K562 (cell line): ENCODE results near the gene TGFA. TPM values are rescaled to one million over a fixed set of nuclear protein-coding genes. Genes with fewer than 3 reads are reported as not detected.

Experiments used
- ATAC-seq: fragments of 200-7000 bp; cut with Tn5 transposase; 3 replicates; pipeline ENCODE4 v1.9.1; 2020; ENCODE audit warnings: moderate library complexity
- BruUV-seq: library from RNA; stranded (reverse); fragments of 400-500 nt; replicated peaks from 2 replicates; lab custom pipeline; 2021; lab: Mats Ljungman, UMichigan
- CTCF ChIA-PET: fragments of 300-600 bp; formaldehyde crosslinking; extraction: SDS; loops from one replicate; lab custom pipeline; 2021; ENCODE audit warnings: low intra/inter-chr PET ratio; lab: Yijun Ruan, JAX
- POLR2A ChIA-PET: fragments of 300-600, 350-650 bp; sonication (Branson Sonifier 250); formaldehyde crosslinking; extraction: SDS; loops from one replicate; lab custom pipeline; 2021; ENCODE audit warnings: antibody characterized with exemption, inconsistent platforms; lab: Yijun Ruan, JAX
- DNase-seq, 4 experiments: peaks; one replicate each; pipeline versions ENCODE4 v3.0.0 to v3.0.0-alpha.2; 2011 to 2018; ENCODE audit warnings: low spot score in 3 of 4, mixed read lengths in 3 of 4; ENCODE audit errors: extremely low read depth in 1 of 4
- FAIRE-seq: peaks from 2 replicates; lab custom pipeline; 2011; peaks lifted over from hg19 to GRCh38; lab: Jason Lieb, UNC
- H2AFZ ChIP-seq: 2 replicates; pipeline ENCODE4 v1.6.0; 2011; ENCODE audit warnings: low read depth, low read length, control low read depth, inconsistent platforms
- H3K27ac ChIP-seq: fragments of 200-600 bp; 3 replicates; pipeline ENCODE4 v1.8.0; 2011; ENCODE audit warnings: low read depth, mild to moderate bottlenecking, control low read depth, inconsistent platforms, low read length, moderate library complexity, mixed read lengths; ENCODE audit errors: extremely low read depth
- H3K27me3 ChIP-seq, 2 experiments: fragments of 300-600 bp in 1 of 2; 2 replicates in 1 of 2; 3 replicates in 1 of 2; pipeline versions ENCODE4 v1.6.0 to v1.8.0; 2011; ENCODE audit warnings: inconsistent platforms in 2 of 2, low read length in 2 of 2, mild to moderate bottlenecking in 1 of 2, mixed read lengths in 1 of 2, moderate library complexity in 1 of 2; ENCODE audit not compliant: control insufficient read depth in 2 of 2, insufficient read depth in 2 of 2
- H3K36me3 ChIP-seq: fragments of 300-600 bp; 3 replicates; pipeline ENCODE4 v1.8.0; 2011; ENCODE audit warnings: mild to moderate bottlenecking, low read length, inconsistent platforms; ENCODE audit not compliant: control insufficient read depth, insufficient read depth
- H3K4me1 ChIP-seq, 2 experiments: fragments of 200-600 bp in 1 of 2; replicated peaks in 1 of 2; 2 replicates in 1 of 2; 3 replicates in 1 of 2; pipeline versions ENCODE4 v1.5.1 to v1.8.0; 2011; ENCODE audit warnings: inconsistent platforms in 2 of 2, low read length in 2 of 2, mild to moderate bottlenecking in 1 of 2, mixed read lengths in 1 of 2, moderate library complexity in 1 of 2; ENCODE audit not compliant: control insufficient read depth in 2 of 2, insufficient read depth in 2 of 2
- H3K4me2 ChIP-seq: 2 replicates; pipeline ENCODE4 v1.6.1; 2011; ENCODE audit warnings: low read length, control low read depth, inconsistent platforms, mixed read lengths; ENCODE audit not compliant: insufficient read depth
- H3K4me3 ChIP-seq: fragments of 200-600 bp; sonication (generic), shearing (Covaris generic); 2 replicates; pipeline ENCODE4 v1.5.1; 2016; ENCODE audit warnings: control low read depth, inconsistent platforms
- H3K79me2 ChIP-seq: fragments of 200-600 bp; 3 replicates; pipeline ENCODE4 v1.8.0; 2011; ENCODE audit warnings: low read length, inconsistent platforms; ENCODE audit not compliant: control insufficient read depth, insufficient read depth
- H3K9ac ChIP-seq, 2 experiments: 2 replicates each; pipeline versions ENCODE4 v1.6.0 to v1.6.1; 2011; ENCODE audit warnings: low read depth in 2 of 2, low read length in 2 of 2, control low read depth in 1 of 2, inconsistent platforms in 1 of 2, mild to moderate bottlenecking in 1 of 2, mixed read lengths in 1 of 2; ENCODE audit not compliant: insufficient read depth in 1 of 2
- H3K9me1 ChIP-seq: one replicate; pipeline ENCODE4 v1.6.0; 2011; ENCODE audit warnings: inconsistent platforms, mild to moderate bottlenecking, low read length, moderate library complexity; ENCODE audit not compliant: control insufficient read depth, insufficient read depth
- H3K9me3 ChIP-seq: replicated peaks from 2 replicates; pipeline ENCODE4 v1.5.1; 2011; ENCODE audit warnings: low read depth, low read length, inconsistent platforms; ENCODE audit not compliant: control insufficient read depth, insufficient read depth
- H4K20me1 ChIP-seq: replicated peaks from 2 replicates; pipeline ENCODE4 v1.6.1; 2011; ENCODE audit warnings: low read length, inconsistent platforms, mixed read lengths; ENCODE audit not compliant: control insufficient read depth, insufficient read depth
- CHD1 ChIP-seq: fragments of 200-600 bp; sonication (generic); IDR thresholded peaks from one replicate; pipeline ENCODE4 v1.6.1; 2012; ENCODE audit warnings: mild to moderate bottlenecking, moderate library complexity, low read length, inconsistent platforms
- FIP1L1 ChIP-seq: fragments of 200-400 bp; formaldehyde crosslinking; IDR thresholded peaks from 2 replicates; pipeline ENCODE4 v1.6.1; 2018; ENCODE audit warnings: mild to moderate bottlenecking, low read depth, low read length; ENCODE audit not compliant: poor library complexity, severe bottlenecking
- HOXB6 ChIP-seq: fragments of 250-450 bp; sonication (Bioruptor Pico); IDR thresholded peaks from 2 replicates; pipeline ENCODE4 v1.5.1; 2022; ENCODE audit warnings: mild to moderate bottlenecking, borderline replicate concordance
- ILK ChIP-seq: fragments of 450-650 bp; IDR thresholded peaks from 2 replicates; pipeline ENCODE4 v1.6.1; 2016; ENCODE audit warnings: missing genetic modification characterization, low read depth, mild to moderate bottlenecking, missing compliant biosample characterization, moderate library complexity, borderline replicate concordance
- MED1 ChIP-seq: sonication (generic); formaldehyde crosslinking; IDR thresholded peaks from 2 replicates; pipeline ENCODE4 v1.8.1; 2023; ENCODE audit warnings: missing genetic modification reagents, borderline replicate concordance
- NR1H2 ChIP-seq: sonication (generic); formaldehyde crosslinking; IDR thresholded peaks from 2 replicates; pipeline ENCODE4 v1.4.0; 2020; ENCODE audit warnings: mild to moderate bottlenecking, missing genetic modification reagents
- POLR2B ChIP-seq: fragments of 450-650 bp; IDR thresholded peaks from 2 replicates; pipeline ENCODE4 v1.6.1; 2018; ENCODE audit warnings: low read depth; ENCODE audit not compliant: partially characterized antibody
- PTTG1 ChIP-seq: fragments of 450-650 bp; IDR thresholded peaks from 2 replicates; pipeline ENCODE4 v1.6.1; 2016; ENCODE audit warnings: low read depth, mild to moderate bottlenecking, missing genetic modification characterization, missing compliant biosample characterization
- ZBTB5 ChIP-seq: fragments of 450-650 bp; IDR thresholded peaks from 2 replicates; pipeline ENCODE4 v1.6.1; 2017; ENCODE audit warnings: antibody characterized with exemption
- ZNF436 ChIP-seq: fragments of 250-450, 450-650 bp; sonication (Bioruptor Pico); formaldehyde crosslinking; IDR thresholded peaks from 2 replicates; pipeline ENCODE4 v1.7.0; 2020; ENCODE audit warnings: mild to moderate bottlenecking
- WGBS: fragments of 100-300 bp; shearing (Covaris generic); methylation state at CpG from one replicate; pipeline ENCODE4 v1.1.6; 2016; ENCODE audit warnings: low coverage, mixed read lengths; ENCODE audit not compliant: insufficient coverage; ENCODE audit errors: missing lambda C conversion rate; 5-methylcytosine and 5-hydroxymethylcytosine counted together
- in situ Hi-C: fragments of 300-500 bp; cut with MboI; formaldehyde crosslinking; loops from 4 replicates; pipeline ENCODE4 v1.15.0; 2018; ENCODE audit warnings: inconsistent platforms, mixed read lengths
- intact Hi-C: fragments of 100-400 bp; cut with micrococcal nuclease; formaldehyde crosslinking; loops from 2 replicates; pipeline ENCODE4 v1.14.2; 2022
- polyA plus RNA-seq, 8 experiments: library from polyadenylated mRNA; depleted of rRNA in 4 of 8; stranded (reverse) in 5 of 8; unstranded in 3 of 8; fragments of >200 nt; fragmentation: Nextera tagmentation in 2 of 8; fragmentation: Illumina TruSeq in 1 of 8; extraction: Ambion mirVana in 2 of 8; extraction: Trizol in 1 of 8; gene quantifications; 2 replicates each; pipeline versions ENCODE4 v1.2.1 to v1.2.3, GENCODE V29; 2011 to 2014; ENCODE audit warnings: inconsistent platforms in 1 of 8, missing spikeins in 1 of 8
- total RNA-seq, 7 experiments: library from RNA; depleted of rRNA in 6 of 7; stranded (reverse); fragments of >200 nt in 6 of 7; fragmentation: Illumina TruSeq in 2 of 7; extraction: Trizol in 2 of 7; gene quantifications; 2 replicates each; pipeline versions ENCODE4 v1.2.1 to v1.2.3, GENCODE V29; 2011 to 2021; ENCODE audit warnings: low replicate concordance in 1 of 7

The TGFA gene
- total and polyA plus RNA-seq, 9 of the 15 experiments (the other 6 are each of a cell fraction or from before 2014, with no cell fraction given): not detected

- in situ Hi-C loops: no loop called here
Measured at GRCh38 chr2:70509565-70509964, 44.1 kb downstream of the TGFA start.

More at GRCh38 chr2:70509565-70509964, 44.1 kb downstream of the TGFA start:
- TF ChIP-seq FIP1L1 (no peak), MED1 (CRISPR knock-in tag) (no peak), CHD1 (no peak), ZNF436 (no peak), POLR2B (no peak), ILK (tag) (no peak), NR1H2 (no peak), PTTG1 (tag) (no peak), ZBTB5 (no peak), HOXB6 (CRISPR knock-in tag) (no peak)
- no peak for ATAC-seq
- Histone ChIP-seq H2AFZ (no peak overlapping the region), H3K9ac (no peak overlapping the region), H3K9me3 (no peaks in the 10 kb centered on the region), H3K4me1 (0 out of 5 replicates have a peak, but pooled peaks cover 0 to under 1% of the 10 kb centered on the region in 2 experiments), H3K4me3 (no peak overlapping the region), H3K4me2 (no peak overlapping the region), H3K27me3 (peaks cover 6 to 24% of the 10 kb centered on the region in 2 experiments; a peak in 4 of 5 replicates), H3K27ac (no peak overlapping the region), H4K20me1 (0 out of 2 replicates have a peak, but pooled peaks cover 3% of the 10 kb centered on the region), H3K36me3 (no peaks in the 10 kb centered on the region), H3K79me2 (no peaks in the 10 kb centered on the region), H3K9me1 (no peaks in the 10 kb centered on the region)
- intact Hi-C loops: no loop called here
- ChIA-PET POLR2A (interaction anchor here (0.6 to 1.0 kb wide), 4 partner anchors 39 to 1373 kb away, joined by 3 to 6 read pairs (median 3); no protein-coding TSS in a partner anchor), CTCF (no interaction called here)
- DNase-seq: no peak
- 0% methylated on average over 3 of the region's 3 CpGs for WGBS
- FAIRE-seq: no peak
- BruUV-seq: no TSS peak
